Fibroblast of mammary gland (primary cell): ENCODE results near the gene NFE2L3.

ENCODE experiments used
- DNase-seq: peaks from one replicate; pipeline ENCODE4 v3.0.0-alpha.2; 2010; ENCODE audit warnings: low read depth
- H3K4me3 ChIP-seq: 2 replicates; pipeline ENCODE4 v1.5.1; 2011; ENCODE audit warnings: low read depth, mild to moderate bottlenecking, low read length, moderate library complexity; ENCODE audit not compliant: control insufficient read depth
- CTCF ChIP-seq: conservative IDR thresholded peaks from 2 replicates; pipeline ENCODE4 v1.5.1; 2011; ENCODE audit warnings: low read depth, low read length, inconsistent platforms; ENCODE audit not compliant: control insufficient read depth, insufficient read depth

The NFE2L3 gene

GRCh38 chr7:26213807-26214515 lies 62.0 kb downstream of the NFE2L3 start:
- no peak for TF ChIP-seq CTCF
- DNase-seq, result no peak
- H3K4me3 ChIP-seq, result no peak overlapping the region

- no peak for TF ChIP-seq CTCF
- H3K4me3 ChIP-seq, result no peak overlapping the region
- no peak for DNase-seq
Observed at GRCh38 chr7:26216049-26216448, 64.1 kb downstream of the NFE2L3 start.

- no peak overlapping the region for H3K4me3 ChIP-seq
- TF ChIP-seq CTCF, result no peak
- no peak for DNase-seq
Observed at GRCh38 chr7:26224359-26224758, 72.4 kb downstream of the NFE2L3 start.

- no peak overlapping the region for H3K4me3 ChIP-seq
- TF ChIP-seq CTCF, result no peak
- no peak for DNase-seq
Observed at GRCh38 chr7:26227987-26228386, 76.0 kb downstream of the NFE2L3 start.

GRCh38 chr7:26233902-26234511 lies 82.0 kb downstream of the NFE2L3 start:
- H3K4me3 ChIP-seq, result no peak overlapping the region
- DNase-seq, result no peak
- no peak for TF ChIP-seq CTCF
